HCT116 (cell line): Measurements from ENCODE around the gene ECE1. TPM values are rescaled to one million over a fixed set of nuclear protein-coding genes. Genes with fewer than 3 reads are reported as not detected.

Source experiments
- ATAC-seq: fragments of 200-7000 bp; cut with Tn5 transposase; 2 replicates; pipeline ENCODE4 v1.9.1; 2020; ENCODE audit warnings: mild to moderate bottlenecking, moderate library complexity
- BruUV-seq: library from RNA; stranded (reverse); fragments of 400-500 nt; replicated peaks from 2 replicates; lab custom pipeline; 2021; lab: Mats Ljungman, UMichigan
- CTCF ChIA-PET: fragments of 300-600 bp; sonication (Branson Sonifier 250); formaldehyde crosslinking; loops from one replicate; lab custom pipeline; 2021; ENCODE audit warnings: antibody characterized with exemption; lab: Charles Lee
- POLR2A ChIA-PET: fragments of 300-600, 350-600 bp; sonication (Branson Sonifier 250); formaldehyde crosslinking; loops from one replicate; lab custom pipeline; 2021; ENCODE audit warnings: antibody characterized with exemption; lab: Charles Lee
- RAD21 ChIA-PET, 2 experiments: fragments of 300-600 bp; sonication (Branson Sonifier 250); formaldehyde crosslinking; loops; one replicate each; lab custom pipeline; 2023; ENCODE audit warnings: low total read pairs in 2 of 2; ENCODE audit not compliant: uncharacterized antibody in 2 of 2, unreplicated experiment in 2 of 2, low non-redundant PET in 1 of 2; lab: Charles Lee
- DNase-seq: peaks from one replicate; pipeline ENCODE4 v3.0.0-alpha.2; 2010; ENCODE audit warnings: low read depth, low spot score
- H2AFZ ChIP-seq: fragments of 200-600 bp; shearing (Covaris generic), sonication (generic); 2 replicates; pipeline ENCODE4 v1.6.1; 2017; ENCODE audit warnings: low read depth, mixed run types, mixed read lengths, antibody characterized with exemption, low read length; ENCODE audit not compliant: poor library complexity, severe bottlenecking
- H3K27ac ChIP-seq: 2 replicates; pipeline ENCODE4 v1.5.1; 2012; ENCODE audit warnings: low read depth, low read length
- H3K27me3 ChIP-seq: fragments of 200-600 bp; sonication (generic); 2 replicates; pipeline ENCODE4 v1.6.1; 2016; ENCODE audit warnings: mixed run types, low read length, mixed read lengths; ENCODE audit not compliant: insufficient read depth
- H3K36me3 ChIP-seq, 2 experiments: fragments of 200-500 bp in 1 of 2; fragments of 200-600 bp in 1 of 2; sonication (Bioruptor generic) in 1 of 2; sonication (generic) in 1 of 2; 2 replicates each; pipeline versions ENCODE4 v1.5.1 to v1.6.1; 2014 to 2016; ENCODE audit warnings: low read length in 2 of 2, inconsistent platforms in 1 of 2, mixed read lengths in 1 of 2, mixed run types in 1 of 2; ENCODE audit not compliant: insufficient read depth in 2 of 2, control insufficient read depth in 1 of 2
- H3K4me1 ChIP-seq, 2 experiments: fragments of 200-600 bp in 1 of 2; sonication (generic) in 1 of 2; 2 replicates each; pipeline versions ENCODE4 v1.5.1 to v1.6.1; 2012 to 2017; ENCODE audit warnings: low read length in 2 of 2, inconsistent platforms in 1 of 2, mild to moderate bottlenecking in 1 of 2, mixed read lengths in 1 of 2, mixed run types in 1 of 2, moderate library complexity in 1 of 2; ENCODE audit not compliant: insufficient read depth in 2 of 2, control insufficient read depth in 1 of 2
- H3K4me2 ChIP-seq: fragments of 200-600 bp; sonication (generic); 2 replicates; pipeline ENCODE4 v1.6.1; 2017; ENCODE audit warnings: mixed run types, low read length, mixed read lengths
- H3K4me3 ChIP-seq, 2 experiments: fragments of 200-600 bp in 1 of 2; sonication (generic) in 1 of 2; replicated peaks in 1 of 2; 2 replicates each; pipeline ENCODE4 v1.5.1; 2011 to 2016; ENCODE audit warnings: low read length in 2 of 2, control low read depth in 1 of 2, low read depth in 1 of 2, mild to moderate bottlenecking in 1 of 2, mixed read lengths in 1 of 2, mixed run types in 1 of 2
- H3K79me2 ChIP-seq: fragments of 200-600 bp; sonication (generic); 2 replicates; pipeline ENCODE4 v1.6.1; 2017; ENCODE audit warnings: mild to moderate bottlenecking, mixed run types, low read length, moderate library complexity, mixed read lengths; ENCODE audit not compliant: insufficient read depth
- H3K9ac ChIP-seq: fragments of 200-600 bp; sonication (generic); 2 replicates; pipeline ENCODE4 v1.6.1; 2016; ENCODE audit warnings: low read length, mixed read lengths
- H3K9me2 ChIP-seq: fragments of 200-600 bp; sonication (generic), shearing (Covaris generic); 2 replicates; pipeline ENCODE4 v1.6.1; 2017; ENCODE audit warnings: mixed run types, mild to moderate bottlenecking, moderate library complexity; ENCODE audit not compliant: insufficient read depth
- H3K9me3 ChIP-seq, 2 experiments: fragments of 200-500 bp in 1 of 2; fragments of 200-600 bp in 1 of 2; sonication (Bioruptor generic) in 1 of 2; sonication (generic) in 1 of 2; 2 replicates each; pipeline ENCODE4 v1.6.1; 2014 to 2017; ENCODE audit warnings: low read length in 2 of 2, mixed read lengths in 2 of 2, inconsistent platforms in 1 of 2, low read depth in 1 of 2, mild to moderate bottlenecking in 1 of 2, mixed run types in 1 of 2, moderate library complexity in 1 of 2; ENCODE audit not compliant: control insufficient read depth in 1 of 2, insufficient read depth in 1 of 2
- H4K20me1 ChIP-seq: fragments of 200-600 bp; sonication (generic), shearing (Covaris generic); 2 replicates; pipeline ENCODE4 v1.6.1; 2017; ENCODE audit warnings: mixed run types, mild to moderate bottlenecking, moderate library complexity; ENCODE audit not compliant: insufficient read depth
- CBX3 ChIP-seq: IDR thresholded peaks from 2 replicates; pipeline ENCODE4 v1.6.1; 2012; ENCODE audit warnings: low read depth
- CEBPB ChIP-seq: IDR thresholded peaks from 2 replicates; pipeline ENCODE4 v1.6.1; 2012; ENCODE audit warnings: low read depth
- ELF1 ChIP-seq: IDR thresholded peaks from 2 replicates; pipeline ENCODE4 v1.6.1; 2012; ENCODE audit warnings: low read depth, borderline replicate concordance
- EZH2 ChIP-seq: fragments of 200-600 bp; sonication (generic); IDR thresholded peaks from 2 replicates; pipeline ENCODE4 v1.6.1; 2017; ENCODE audit warnings: antibody characterized with exemption, mixed run types
- EZH2phosphoT487 ChIP-seq: fragments of 200-600 bp; IDR thresholded peaks from 2 replicates; pipeline ENCODE4 v1.6.1; 2018; ENCODE audit warnings: antibody characterized with exemption, borderline replicate concordance
- JUND ChIP-seq: IDR thresholded peaks from 2 replicates; pipeline ENCODE4 v1.6.1; 2012
- POLR2AphosphoS5 ChIP-seq: IDR thresholded peaks from 2 replicates; pipeline ENCODE4 v1.6.1; 2011; ENCODE audit warnings: mild to moderate bottlenecking, low read depth, low read length, moderate library complexity
- RAD21 ChIP-seq: IDR thresholded peaks from 2 replicates; pipeline ENCODE4 v1.6.1; 2012; ENCODE audit warnings: low read depth, mild to moderate bottlenecking
- SIN3A ChIP-seq: IDR thresholded peaks from 2 replicates; pipeline ENCODE4 v1.6.1; 2012; ENCODE audit warnings: low read depth
- SP1 ChIP-seq: IDR thresholded peaks from 2 replicates; pipeline ENCODE4 v1.6.1; 2012; ENCODE audit warnings: low read depth
- TCF7L2 ChIP-seq: IDR thresholded peaks from 2 replicates; pipeline ENCODE4 v1.7.0; 2011; ENCODE audit warnings: borderline replicate concordance, inconsistent platforms; ENCODE audit not compliant: insufficient read depth, insufficient read length; ENCODE audit errors: extremely low read depth
- YY1 ChIP-seq: IDR thresholded peaks from 2 replicates; pipeline ENCODE4 v1.6.1; 2011; ENCODE audit warnings: low read length, low read depth, moderate library complexity, mild to moderate bottlenecking; ENCODE audit not compliant: insufficient replicate concordance; ENCODE audit errors: extremely low read depth
- ZBTB33 ChIP-seq: IDR thresholded peaks from 2 replicates; pipeline ENCODE4 v1.6.1; 2011; ENCODE audit warnings: mild to moderate bottlenecking, low read length, moderate library complexity; ENCODE audit not compliant: insufficient replicate concordance; ENCODE audit errors: extremely low read depth
- ZFX ChIP-seq: fragments of 450-650 bp; IDR thresholded peaks from 2 replicates; pipeline ENCODE4 v1.6.1; 2017
- intact Hi-C: fragments of 100-400 bp; cut with micrococcal nuclease; formaldehyde crosslinking; loops from 2 replicates; pipeline ENCODE4 v1.10.0; 2022
- total RNA-seq: library from RNA; stranded (reverse); gene quantifications from one replicate; pipeline ENCODE4 v1.2.1, GENCODE V29; 2021; ENCODE audit not compliant: unreplicated experiment

ECE1 gene
- total RNA-seq, 1 experiment from 2014 or later, result 66.8 TPM

- no peaks in the 10 kb centered on the region for H3K9me3 ChIP-seq
- no peak overlapping the region for H3K27ac ChIP-seq
- H2AFZ ChIP-seq, result no peak overlapping the region
- BruUV-seq, result no TSS peak
- RAD21 ChIA-PET, result no interaction called here
- CTCF ChIA-PET, result interaction anchor here (1.4 kb wide), 1 partner anchor 45 kb away, joined by 4 read pairs; no protein-coding TSS in a partner anchor
- no peak for DNase-seq
- no peak overlapping the region for H3K4me2 ChIP-seq
- H3K36me3 ChIP-seq, result no peaks in the 10 kb centered on the region
- H3K9ac ChIP-seq, result no peak overlapping the region
- no peaks in the 10 kb centered on the region for H4K20me1 ChIP-seq
- no peak for ATAC-seq
- H3K27me3 ChIP-seq, result no peaks in the 10 kb centered on the region
- POLR2A ChIA-PET, result no interaction called here
- no peak for TF ChIP-seq ZFX
- TF ChIP-seq, all 23 proteins: peak for 0
- peaks cover 41% of the 10 kb centered on the region for H3K79me2 ChIP-seq
- H3K4me3 ChIP-seq, result no peak overlapping the region
- no peaks in the 10 kb centered on the region for H3K9me2 ChIP-seq
- peaks cover 10 to 33% of the 10 kb centered on the region in 2 experiments; a peak in 3 of 4 replicates for H3K4me1 ChIP-seq
- intact Hi-C loops, result no loop called here
Observed at GRCh38 chr1:21314743-21315396, 24.6 kb upstream of the ECE1 start.

- intact Hi-C loops, result no loop called here
- RAD21 ChIA-PET, result no interaction called here
- no peaks in the 10 kb centered on the region for H3K36me3 ChIP-seq
- no peaks in the 10 kb centered on the region for H3K9me3 ChIP-seq
- no peaks in the 10 kb centered on the region for H3K27me3 ChIP-seq
- no peaks in the 10 kb centered on the region for H3K9me2 ChIP-seq
- H3K4me3 ChIP-seq, result no peak overlapping the region
- peaks cover 36% of the 10 kb centered on the region for H3K79me2 ChIP-seq
- no peak for DNase-seq
- ATAC-seq, result no peak
- BruUV-seq, result no TSS peak
- POLR2A ChIA-PET, result no interaction called here
- no peak overlapping the region for H3K27ac ChIP-seq
- H3K4me2 ChIP-seq, result no peak overlapping the region
- H3K9ac ChIP-seq, result no peak overlapping the region
- peaks cover 11 to 31% of the 10 kb centered on the region in 2 experiments; a peak in 3 of 4 replicates for H3K4me1 ChIP-seq
- CTCF ChIA-PET, result interaction anchor here (1.4 kb wide), 1 partner anchor 44 kb away, joined by 4 read pairs; no protein-coding TSS in a partner anchor
- H4K20me1 ChIP-seq, result no peaks in the 10 kb centered on the region
- H2AFZ ChIP-seq, result no peak overlapping the region
- TF ChIP-seq CBX3, result no peak
- no peak for TF ChIP-seq EZH2phosphoT487
- no peak for TF ChIP-seq TCF7L2
- no peak for TF ChIP-seq RAD21
- no peak for TF ChIP-seq POLR2AphosphoS5
- no peak for TF ChIP-seq SIN3A
- no peak for TF ChIP-seq ZBTB33
- no peak for TF ChIP-seq ZFX
- no peak for TF ChIP-seq JUND
- TF ChIP-seq CEBPB, result no peak
- TF ChIP-seq EZH2, result no peak
- no peak for TF ChIP-seq ELF1
- no peak for TF ChIP-seq SP1
- TF ChIP-seq YY1, result no peak
Observed at GRCh38 chr1:21313886-21314721, 23.8 kb upstream of the ECE1 start.
